Lower lobe of right lung (tissue), 2 donors: ENCODE results near the gene BBLN. TPM values are rescaled to one million over a fixed set of nuclear protein-coding genes. Genes with fewer than 3 reads are reported as not detected.

Experiments
- ATAC-seq, 2 donors: fragments of 200-7000 bp; cut with Tn5 transposase; one replicate each; pipeline ENCODE4 v1.9.1; 2020 to 2022; ENCODE audit warnings: mild to moderate bottlenecking in 2 of 2, moderate library complexity in 2 of 2
- DNase-seq: peaks from one replicate; pipeline ENCODE4 v3.0.0-alpha.2; 2020
- H3K27ac ChIP-seq: fragments of 200-600 bp; one replicate; pipeline ENCODE4 v1.8.0; 2022
- H3K27me3 ChIP-seq: fragments of 200-600 bp; one replicate; pipeline ENCODE4 v1.8.0; 2022; ENCODE audit warnings: low read depth
- H3K36me3 ChIP-seq: fragments of 200-600 bp; one replicate; pipeline ENCODE4 v1.8.0; 2022; ENCODE audit warnings: mild to moderate bottlenecking
- H3K4me1 ChIP-seq: fragments of 200-600 bp; one replicate; pipeline ENCODE4 v1.8.0; 2022
- H3K4me3 ChIP-seq: fragments of 200-600 bp; one replicate; pipeline ENCODE4 v1.8.0; 2022; ENCODE audit warnings: mild to moderate bottlenecking
- H3K9me3 ChIP-seq: fragments of 200-600 bp; one replicate; pipeline ENCODE4 v1.8.0; 2022
- CTCF ChIP-seq: fragments of 200-600 bp; IDR thresholded peaks from one replicate; pipeline ENCODE4 v1.8.0; 2022; ENCODE audit warnings: antibody characterized with exemption, mild to moderate bottlenecking
- intact Hi-C: fragments of 100-400 bp; cut with DNase I; formaldehyde crosslinking; loops from one replicate; pipeline ENCODE4 v1.11.0; 2022
- total RNA-seq: library from RNA; stranded (reverse); fragmentation: NEBNext Ultra II Directional; extraction: Animal tissue kit (Norgen Biotek cat#: 25700); gene quantifications from one replicate; pipeline ENCODE4 v1.2.1, GENCODE V29; 2021
- donor health status: DM: no; HTN: yes; CAD: no; lungs with severe emphysema.

The BBLN gene
- total RNA-seq, 1 donor from 2014 or later: 47.9 TPM

- Histone ChIP-seq H3K27ac (no peak overlapping the region), H3K4me1 (peaks cover 10% of the 10 kb centered on the region), H3K27me3 (no peaks in the 10 kb centered on the region), H3K36me3 (peaks cover 40% of the 10 kb centered on the region), H3K4me3 (no peak overlapping the region), H3K9me3 (no peaks in the 10 kb centered on the region)
- DNase-seq (peak; percentile 29), ATAC-seq (no peak)
- intact Hi-C loops: no loop called here
- TF ChIP-seq CTCF: no peak
These were observed 40.9 kb upstream of the BBLN start for GRCh38 chr9:128118971-128119665.

GRCh38 chr9:128120061-128120740 lies 39.9 kb upstream of the BBLN start:
- Histone ChIP-seq H3K9me3 (no peaks in the 10 kb centered on the region), H3K36me3 (peaks cover 49% of the 10 kb centered on the region), H3K27me3 (no peaks in the 10 kb centered on the region), H3K4me3 (no peak overlapping the region), H3K27ac (no peak overlapping the region), H3K4me1 (peaks cover 16% of the 10 kb centered on the region)
- no peak for TF ChIP-seq CTCF
- ATAC-seq (no peak), DNase-seq (peak; percentile 37)
- intact Hi-C loops: no loop called here

GRCh38 chr9:128120741-128121465 lies 39.2 kb upstream of the BBLN start:
- H3K9me3 ChIP-seq: no peaks in the 10 kb centered on the region
- intact Hi-C loops: no loop called here

GRCh38 chr9:128121466-128121810 lies 38.6 kb upstream of the BBLN start:
- intact Hi-C loops: no loop called here
- peaks cover 49% of the 10 kb centered on the region for H3K36me3 ChIP-seq
- TF ChIP-seq CTCF: no peak

More at GRCh38 chr9:128120741-128121465, 39.2 kb upstream of the BBLN start:
- no peak overlapping the region for H3K4me3 ChIP-seq
- peaks cover 49% of the 10 kb centered on the region for H3K36me3 ChIP-seq
- H3K27ac ChIP-seq: no peak overlapping the region
- peaks cover 23% of the 10 kb centered on the region for H3K4me1 ChIP-seq
- DNase-seq (peak; percentile 39), ATAC-seq (no peak)
- no peak for TF ChIP-seq CTCF
- H3K27me3 ChIP-seq: no peaks in the 10 kb centered on the region

GRCh38 chr9:128121924-128122808 lies 37.9 kb upstream of the BBLN start:
- no peak overlapping the region for H3K4me3 ChIP-seq
- peaks cover 49% of the 10 kb centered on the region for H3K36me3 ChIP-seq
- H3K27me3 ChIP-seq: no peaks in the 10 kb centered on the region
- peak; percentile 32 for DNase-seq
- ATAC-seq: no peak
- H3K4me1 ChIP-seq: peaks cover 35% of the 10 kb centered on the region
- no peak for TF ChIP-seq CTCF
- no peaks in the 10 kb centered on the region for H3K9me3 ChIP-seq
- intact Hi-C loops: no loop called here
- H3K27ac ChIP-seq: no peak overlapping the region

More at GRCh38 chr9:128121466-128121810, 38.6 kb upstream of the BBLN start:
- ATAC-seq (no peak), DNase-seq (no peak)
- no peaks in the 10 kb centered on the region for H3K27me3 ChIP-seq
- H3K4me3 ChIP-seq: no peak overlapping the region
- H3K4me1 ChIP-seq: peaks cover 29% of the 10 kb centered on the region
- no peak overlapping the region for H3K27ac ChIP-seq
- H3K9me3 ChIP-seq: no peaks in the 10 kb centered on the region
